Measurements from ENCODE around the gene NFX1.
A peak's percentile ranks its signal among the peaks of the same experiment; 100 is the strongest.

NFX1 gene

GRCh38 chr9:33254211-33254610, 36.1 kb upstream of the NFX1 start:
- Histone ChIP-seq H3K9me3 (no peaks in the 10 kb centered on the region), H3K4me3 (ENCODE audit: low read depth in 1 of 2, low read length in 1 of 2) (no peak overlapping the region), H3K36me3 (peaks cover 90% of the 10 kb centered on the region), H3K27me3 (no peaks in the 10 kb centered on the region), H3K4me1 (ENCODE audit: control insufficient read depth in 1 of 2, insufficient read depth in 1 of 2, low read depth in 1 of 2, low read length in 1 of 2) (no peaks in the 10 kb centered on the region), H3K27ac (no peak overlapping the region)
- no peak for TF ChIP-seq CTCF (IDR thresholded peaks at IDR 0.05)

GRCh38 chr9:33255014-33255413, 35.3 kb upstream of the NFX1 start:
- Histone ChIP-seq H3K9me3 (no peaks in the 10 kb centered on the region), H3K4me1 (ENCODE audit: control insufficient read depth in 1 of 2, insufficient read depth in 1 of 2, low read depth in 1 of 2, low read length in 1 of 2) (no peaks in the 10 kb centered on the region), H3K27me3 (no peaks in the 10 kb centered on the region), H3K36me3 (peaks cover 93% of the 10 kb centered on the region), H3K4me3 (ENCODE audit: low read depth in 1 of 2, low read length in 1 of 2) (no peak overlapping the region), H3K27ac (no peak overlapping the region)
- no peak for TF ChIP-seq CTCF (IDR thresholded peaks at IDR 0.05)

- Histone ChIP-seq H3K27ac (no peak overlapping the region), H3K4me1 (ENCODE audit: control insufficient read depth in 1 of 2, insufficient read depth in 1 of 2, low read depth in 1 of 2, low read length in 1 of 2) (no peaks in the 10 kb centered on the region), H3K36me3 (peaks cover 96% of the 10 kb centered on the region), H3K9me3 (no peaks in the 10 kb centered on the region), H3K27me3 (no peaks in the 10 kb centered on the region), H3K4me3 (ENCODE audit: low read depth in 1 of 2, low read length in 1 of 2) (no peak overlapping the region)
- TF ChIP-seq CTCF (IDR thresholded peaks at IDR 0.05): no peak
Measured at GRCh38 chr9:33255471-33255870, 34.8 kb upstream of the NFX1 start.

GRCh38 chr9:33256236-33256635, 34.1 kb upstream of the NFX1 start:
- Histone ChIP-seq H3K36me3 (peaks cover 98% of the 10 kb centered on the region), H3K27ac (no peak overlapping the region), H3K4me1 (ENCODE audit: control insufficient read depth in 1 of 2, insufficient read depth in 1 of 2, low read depth in 1 of 2, low read length in 1 of 2) (no peaks in the 10 kb centered on the region), H3K4me3 (ENCODE audit: low read depth in 1 of 2, low read length in 1 of 2) (no peak overlapping the region), H3K9me3 (no peaks in the 10 kb centered on the region), H3K27me3 (no peaks in the 10 kb centered on the region)
- no peak for TF ChIP-seq CTCF (IDR thresholded peaks at IDR 0.05)

GRCh38 chr9:33257276-33257675, 33.0 kb upstream of the NFX1 start:
- no peaks in the 10 kb centered on the region for H3K9me3 ChIP-seq
- H3K36me3 ChIP-seq: peaks cover 98% of the 10 kb centered on the region
- H3K27me3 ChIP-seq: no peaks in the 10 kb centered on the region
- no peak overlapping the region for H3K27ac ChIP-seq
- no peak for TF ChIP-seq CTCF (IDR thresholded peaks at IDR 0.05)
- no peak overlapping the region for H3K4me3 ChIP-seq (ENCODE audit: low read depth in 1 of 2, low read length in 1 of 2)
- no peaks in the 10 kb centered on the region for H3K4me1 ChIP-seq (ENCODE audit: control insufficient read depth in 1 of 2, insufficient read depth in 1 of 2, low read depth in 1 of 2, low read length in 1 of 2)

GRCh38 chr9:33260372-33260771, 29.9 kb upstream of the NFX1 start:
- no peak for TF ChIP-seq CTCF (IDR thresholded peaks at IDR 0.05)
- Histone ChIP-seq H3K36me3 (peaks cover 70% of the 10 kb centered on the region), H3K27me3 (no peaks in the 10 kb centered on the region), H3K4me3 (ENCODE audit: low read depth in 1 of 2, low read length in 1 of 2) (no peak overlapping the region), H3K4me1 (ENCODE audit: control insufficient read depth in 1 of 2, insufficient read depth in 1 of 2, low read depth in 1 of 2, low read length in 1 of 2) (peaks cover 15 to 18% of the 10 kb centered on the region in 2 experiments), H3K9me3 (no peaks in the 10 kb centered on the region), H3K27ac (peak overlapping the region; percentile 33)
